K562 (cell line): ENCODE results near the gene ENDOV. TPM values are rescaled to one million over a fixed set of nuclear protein-coding genes. Genes with fewer than 3 reads are reported as not detected.

Source experiments
- CHD1 ChIP-seq: fragments of 200-600 bp; sonication (generic); IDR thresholded peaks from one replicate; pipeline ENCODE4 v1.6.1; 2012; ENCODE audit warnings: mild to moderate bottlenecking, moderate library complexity, low read length, inconsistent platforms
- DDX20 ChIP-seq: fragments of 450-650 bp; IDR thresholded peaks from 2 replicates; pipeline ENCODE4 v1.6.1; 2016; ENCODE audit warnings: missing genetic modification characterization, low read depth, mild to moderate bottlenecking, missing compliant biosample characterization, moderate library complexity
- EP400 ChIP-seq: fragments of 450-650 bp; IDR thresholded peaks from 2 replicates; pipeline ENCODE4 v1.6.1; 2017; ENCODE audit warnings: antibody characterized with exemption, mild to moderate bottlenecking, moderate library complexity
- FOXA1 ChIP-seq: fragments of 450-650 bp; IDR thresholded peaks from 2 replicates; pipeline ENCODE4 v1.6.1; 2016; ENCODE audit warnings: mild to moderate bottlenecking, borderline replicate concordance
- FOXK2 ChIP-seq, 2 experiments: fragments of 450-650 bp; IDR thresholded peaks in 1 of 2; conservative IDR thresholded peaks in 1 of 2; 2 replicates each; pipeline ENCODE4 v1.6.1; 2016; ENCODE audit warnings: low read depth in 2 of 2, mild to moderate bottlenecking in 1 of 2
- IFI16 ChIP-seq: fragments of 250-450 bp; sonication (Bioruptor Pico); IDR thresholded peaks from 2 replicates; pipeline ENCODE4 v2.1.2; 2022; ENCODE audit warnings: mild to moderate bottlenecking, inconsistent platforms
- KLF6 ChIP-seq: fragments of 250-450 bp; sonication (Bioruptor Pico); IDR thresholded peaks from 2 replicates; pipeline ENCODE4 v1.4.0; 2020; ENCODE audit warnings: mild to moderate bottlenecking, moderate library complexity, borderline replicate concordance
- LCOR ChIP-seq: sonication (generic); formaldehyde crosslinking; IDR thresholded peaks from 2 replicates; pipeline ENCODE4 v1.8.0; 2022; ENCODE audit warnings: mild to moderate bottlenecking, missing genetic modification reagents
- NR1H2 ChIP-seq: sonication (generic); formaldehyde crosslinking; IDR thresholded peaks from 2 replicates; pipeline ENCODE4 v1.4.0; 2020; ENCODE audit warnings: mild to moderate bottlenecking, missing genetic modification reagents
- PTRF ChIP-seq: fragments of 450-650 bp; IDR thresholded peaks from 2 replicates; pipeline ENCODE4 v1.6.1; 2016; ENCODE audit warnings: mild to moderate bottlenecking, missing genetic modification characterization, missing compliant biosample characterization
- SAP30 ChIP-seq: fragments of 200-600 bp; sonication (generic); IDR thresholded peaks from 2 replicates; pipeline ENCODE4 v1.6.1; 2012; ENCODE audit warnings: borderline replicate concordance, low read depth, mild to moderate bottlenecking, moderate library complexity, low read length, control low read depth, inconsistent platforms; ENCODE audit not compliant: insufficient read depth, poor library complexity, severe bottlenecking
- SMAD4 ChIP-seq: fragments of 250-450 bp; sonication (Bioruptor Pico); conservative IDR thresholded peaks from 2 replicates; pipeline ENCODE4 v1.8.0; 2021; ENCODE audit warnings: inconsistent platforms, mild to moderate bottlenecking, moderate library complexity
- SPI1 ChIP-seq: IDR thresholded peaks from 2 replicates; pipeline ENCODE4 v1.6.1; 2011; ENCODE audit warnings: low read depth, low read length, control low read depth, borderline replicate concordance
- ZC3H4 ChIP-seq: sonication (generic); formaldehyde crosslinking; IDR thresholded peaks from 2 replicates; pipeline ENCODE4 v1.9.0; 2021; ENCODE audit warnings: missing genetic modification reagents, borderline replicate concordance
- ZNF583 ChIP-seq: fragments of 250-450 bp; sonication (Bioruptor Pico); IDR thresholded peaks from 2 replicates; pipeline ENCODE4 v1.4.0; 2020
- ZNF76 ChIP-seq: fragments of 250-450 bp; sonication (Bioruptor Pico); IDR thresholded peaks from 2 replicates; pipeline ENCODE4 v1.4.0; 2020; ENCODE audit warnings: mild to moderate bottlenecking, moderate library complexity, borderline replicate concordance
- polyA plus RNA-seq, 8 experiments: library from polyadenylated mRNA; depleted of rRNA in 4 of 8; stranded (reverse) in 5 of 8; unstranded in 3 of 8; fragments of >200 nt; fragmentation: Nextera tagmentation in 2 of 8; fragmentation: Illumina TruSeq in 1 of 8; extraction: Ambion mirVana in 2 of 8; extraction: Trizol in 1 of 8; gene quantifications; 2 replicates each; pipeline versions ENCODE4 v1.2.1 to v1.2.3, GENCODE V29; 2011 to 2014; ENCODE audit warnings: inconsistent platforms in 1 of 8, missing spikeins in 1 of 8
- total RNA-seq, 7 experiments: library from RNA; depleted of rRNA in 6 of 7; stranded (reverse); fragments of >200 nt in 6 of 7; fragmentation: Illumina TruSeq in 2 of 7; extraction: Trizol in 2 of 7; gene quantifications; 2 replicates each; pipeline versions ENCODE4 v1.2.1 to v1.2.3, GENCODE V29; 2011 to 2021; ENCODE audit warnings: low replicate concordance in 1 of 7
- TF ChIP-seq, protein P1 (sequence below): sonication (generic); formaldehyde crosslinking; IDR thresholded peaks from 2 replicates; pipeline ENCODE4 v1.8.0; 2022; ENCODE audit warnings: missing genetic modification reagents, mild to moderate bottlenecking, moderate library complexity, borderline replicate concordance
- TF ChIP-seq, protein P2 (sequence below): sonication (generic); formaldehyde crosslinking; IDR thresholded peaks from 2 replicates; pipeline ENCODE4 v1.8.1; 2023; ENCODE audit warnings: mild to moderate bottlenecking, missing genetic modification reagents, moderate library complexity
- TF ChIP-seq, protein P3 (sequence below): sonication (generic); formaldehyde crosslinking; IDR thresholded peaks from 2 replicates; pipeline ENCODE4 v1.8.0; 2022; ENCODE audit warnings: mild to moderate bottlenecking, missing genetic modification reagents

The ENDOV gene
- total and polyA plus RNA-seq, 9 of the 15 experiments (the other 6 are each of a cell fraction or from before 2014, with no cell fraction given) = 1.2 to 8.2 (median 3.7) TPM

- TF ChIP-seq, protein P1, sequence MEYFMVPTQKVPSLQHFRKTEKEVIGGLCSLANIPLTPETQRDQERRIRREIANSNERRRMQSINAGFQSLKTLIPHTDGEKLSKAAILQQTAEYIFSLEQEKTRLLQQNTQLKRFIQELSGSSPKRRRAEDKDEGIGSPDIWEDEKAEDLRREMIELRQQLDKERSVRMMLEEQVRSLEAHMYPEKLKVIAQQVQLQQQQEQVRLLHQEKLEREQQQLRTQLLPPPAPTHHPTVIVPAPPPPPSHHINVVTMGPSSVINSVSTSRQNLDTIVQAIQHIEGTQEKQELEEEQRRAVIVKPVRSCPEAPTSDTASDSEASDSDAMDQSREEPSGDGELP (CRISPR knock-in tag) = peak; percentile 85
- TF ChIP-seq LCOR (CRISPR knock-in tag) (peak; percentile 68), SPI1 (peak; percentile 66; the same call in 1 of the 2 replicates), SMAD4 (CRISPR knock-in tag) (peak; percentile 41; the same call in 1 of the 2 replicates), IFI16 (CRISPR knock-in tag) (no peak), DDX20 (tag) (no peak), SAP30 (peak; percentile 98), FOXK2 (conservative IDR thresholded peaks at IDR 0.05 in 1 of 2, IDR thresholded peaks at IDR 0.05 in 1 of 2; ENCODE audit: low read depth in 2 of 2) (peak in 1 of 2 experiments; percentile 57; a peak in 2 of 4 replicates), ZNF76 (CRISPR knock-in tag) (no peak; the same call in 1 of the 2 replicates), EP400 (peak; percentile 88), FOXA1 (no peak), NR1H2 (no peak; the same call in 1 of the 2 replicates), ZNF583 (CRISPR knock-in tag) (0 out of 2 replicates have a peak, but pooled peaks have one; percentile 7), ZC3H4 (CRISPR knock-in tag) (no peak), PTRF (tag) (no peak), KLF6 (CRISPR knock-in tag) (peak; percentile 90; the same call in 1 of the 2 replicates), CHD1 (no peak)
- TF ChIP-seq, protein P2, sequence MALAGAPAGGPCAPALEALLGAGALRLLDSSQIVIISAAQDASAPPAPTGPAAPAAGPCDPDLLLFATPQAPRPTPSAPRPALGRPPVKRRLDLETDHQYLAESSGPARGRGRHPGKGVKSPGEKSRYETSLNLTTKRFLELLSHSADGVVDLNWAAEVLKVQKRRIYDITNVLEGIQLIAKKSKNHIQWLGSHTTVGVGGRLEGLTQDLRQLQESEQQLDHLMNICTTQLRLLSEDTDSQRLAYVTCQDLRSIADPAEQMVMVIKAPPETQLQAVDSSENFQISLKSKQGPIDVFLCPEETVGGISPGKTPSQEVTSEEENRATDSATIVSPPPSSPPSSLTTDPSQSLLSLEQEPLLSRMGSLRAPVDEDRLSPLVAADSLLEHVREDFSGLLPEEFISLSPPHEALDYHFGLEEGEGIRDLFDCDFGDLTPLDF (CRISPR knock-in tag) = no peak
- TF ChIP-seq, protein P3, sequence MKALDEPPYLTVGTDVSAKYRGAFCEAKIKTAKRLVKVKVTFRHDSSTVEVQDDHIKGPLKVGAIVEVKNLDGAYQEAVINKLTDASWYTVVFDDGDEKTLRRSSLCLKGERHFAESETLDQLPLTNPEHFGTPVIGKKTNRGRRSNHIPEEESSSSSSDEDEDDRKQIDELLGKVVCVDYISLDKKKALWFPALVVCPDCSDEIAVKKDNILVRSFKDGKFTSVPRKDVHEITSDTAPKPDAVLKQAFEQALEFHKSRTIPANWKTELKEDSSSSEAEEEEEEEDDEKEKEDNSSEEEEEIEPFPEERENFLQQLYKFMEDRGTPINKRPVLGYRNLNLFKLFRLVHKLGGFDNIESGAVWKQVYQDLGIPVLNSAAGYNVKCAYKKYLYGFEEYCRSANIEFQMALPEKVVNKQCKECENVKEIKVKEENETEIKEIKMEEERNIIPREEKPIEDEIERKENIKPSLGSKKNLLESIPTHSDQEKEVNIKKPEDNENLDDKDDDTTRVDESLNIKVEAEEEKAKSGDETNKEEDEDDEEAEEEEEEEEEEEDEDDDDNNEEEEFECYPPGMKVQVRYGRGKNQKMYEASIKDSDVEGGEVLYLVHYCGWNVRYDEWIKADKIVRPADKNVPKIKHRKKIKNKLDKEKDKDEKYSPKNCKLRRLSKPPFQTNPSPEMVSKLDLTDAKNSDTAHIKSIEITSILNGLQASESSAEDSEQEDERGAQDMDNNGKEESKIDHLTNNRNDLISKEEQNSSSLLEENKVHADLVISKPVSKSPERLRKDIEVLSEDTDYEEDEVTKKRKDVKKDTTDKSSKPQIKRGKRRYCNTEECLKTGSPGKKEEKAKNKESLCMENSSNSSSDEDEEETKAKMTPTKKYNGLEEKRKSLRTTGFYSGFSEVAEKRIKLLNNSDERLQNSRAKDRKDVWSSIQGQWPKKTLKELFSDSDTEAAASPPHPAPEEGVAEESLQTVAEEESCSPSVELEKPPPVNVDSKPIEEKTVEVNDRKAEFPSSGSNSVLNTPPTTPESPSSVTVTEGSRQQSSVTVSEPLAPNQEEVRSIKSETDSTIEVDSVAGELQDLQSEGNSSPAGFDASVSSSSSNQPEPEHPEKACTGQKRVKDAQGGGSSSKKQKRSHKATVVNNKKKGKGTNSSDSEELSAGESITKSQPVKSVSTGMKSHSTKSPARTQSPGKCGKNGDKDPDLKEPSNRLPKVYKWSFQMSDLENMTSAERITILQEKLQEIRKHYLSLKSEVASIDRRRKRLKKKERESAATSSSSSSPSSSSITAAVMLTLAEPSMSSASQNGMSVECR (CRISPR knock-in tag) = peak; percentile 96
Measured at GRCh38 chr17:80414803-80415625, at the start of gene ENDOV (continued).
